ENCODE measurements around the gene C2CD5. TPM values are rescaled to one million over a fixed set of nuclear protein-coding genes. Genes with fewer than 3 reads are reported as not detected.

The C2CD5 gene
- total and polyA plus RNA-seq, 4 donors: 13.4 to 81.2 (median 24.6) TPM

GRCh38 chr12:22416801-22417200 lies 127.5 kb downstream of the C2CD5 start:
- TF ChIP-seq CTCF (IDR thresholded peaks at IDR 0.05; ENCODE audit: control extremely low read depth, extremely low read depth): no peak
- Histone ChIP-seq H3K36me3 (ENCODE audit: control insufficient read depth in 4 of 4, insufficient read depth in 4 of 4, low read length in 4 of 4) (no peaks in the 10 kb centered on the region), H3K9ac (ENCODE audit: insufficient read depth in 1 of 2, low read length in 2 of 2) (no peak overlapping the region), H3K4me3 (no peak overlapping the region), H3K27ac (ENCODE audit: low read depth in 1 of 2, low read length in 1 of 2) (no peak overlapping the region), H3K4me1 (ENCODE audit: control insufficient read depth in 5 of 5, insufficient read depth in 5 of 5, low read length in 5 of 5) (peaks cover 0 to 21% (median 10%) of the 10 kb centered on the region in 5 donors), H3K27me3 (ENCODE audit: control insufficient read depth in 3 of 3, insufficient read depth in 3 of 3, low read length in 2 of 3) (no peaks in the 10 kb centered on the region), H3K9me3 (ENCODE audit: control insufficient read depth in 4 of 4, insufficient read depth in 3 of 4, low read length in 3 of 4) (no peaks in the 10 kb centered on the region)
- no peak for DNase-seq
- ATAC-seq (ENCODE audit: insufficient read depth, low FRiP score): no peak

- 49 to 74% methylated on average over 4 of the region's 4 CpGs for WGBS, 2 donors
- no peak overlapping the region for H3K27ac ChIP-seq (ENCODE audit: low read depth in 1 of 2, low read length in 1 of 2)
- peak in 2 of 3 donors; percentile 74 to 81 for DNase-seq
Measured at GRCh38 chr12:22415342-22416309, 128.7 kb downstream of the C2CD5 start.

GRCh38 chr12:22414742-22415141 lies 129.6 kb downstream of the C2CD5 start:
- Histone ChIP-seq H3K36me3 (ENCODE audit: control insufficient read depth in 4 of 4, insufficient read depth in 4 of 4, low read length in 4 of 4) (no peaks in the 10 kb centered on the region), H3K9me3 (ENCODE audit: control insufficient read depth in 4 of 4, insufficient read depth in 3 of 4, low read length in 3 of 4) (no peaks in the 10 kb centered on the region), H3K27me3 (ENCODE audit: control insufficient read depth in 3 of 3, insufficient read depth in 3 of 3, low read length in 2 of 3) (no peaks in the 10 kb centered on the region), H3K4me3 (no peak overlapping the region), H3K27ac (ENCODE audit: low read depth in 1 of 2, low read length in 1 of 2) (no peak overlapping the region), H3K9ac (ENCODE audit: insufficient read depth in 1 of 2, low read length in 2 of 2) (no peak overlapping the region), H3K4me1 (ENCODE audit: control insufficient read depth in 5 of 5, insufficient read depth in 5 of 5, low read length in 5 of 5) (peaks cover 0 to 23% (median 10%) of the 10 kb centered on the region in 5 donors)
- DNase-seq (no peak), ATAC-seq (ENCODE audit: insufficient read depth, low FRiP score) (no peak)
- WGBS, 2 donors: 89 to 95% methylated on average over 2 of the region's 2 CpGs
- TF ChIP-seq CTCF (IDR thresholded peaks at IDR 0.05; ENCODE audit: control extremely low read depth, extremely low read depth): no peak

More at GRCh38 chr12:22415342-22416309, 128.7 kb downstream of the C2CD5 start:
- Histone ChIP-seq H3K36me3 (ENCODE audit: control insufficient read depth in 4 of 4, insufficient read depth in 4 of 4, low read length in 4 of 4) (no peaks in the 10 kb centered on the region), H3K9ac (ENCODE audit: insufficient read depth in 1 of 2, low read length in 2 of 2) (no peak overlapping the region), H3K4me1 (ENCODE audit: control insufficient read depth in 5 of 5, insufficient read depth in 5 of 5, low read length in 5 of 5) (peaks cover 0 to 21% (median 10%) of the 10 kb centered on the region in 5 donors), H3K9me3 (ENCODE audit: control insufficient read depth in 4 of 4, insufficient read depth in 3 of 4, low read length in 3 of 4) (no peaks in the 10 kb centered on the region), H3K27me3 (ENCODE audit: control insufficient read depth in 3 of 3, insufficient read depth in 3 of 3, low read length in 2 of 3) (no peaks in the 10 kb centered on the region), H3K4me3 (no peak overlapping the region)
- TF ChIP-seq CTCF (IDR thresholded peaks at IDR 0.05; ENCODE audit: control extremely low read depth, extremely low read depth): no peak
- ATAC-seq (ENCODE audit: insufficient read depth, low FRiP score): peak; percentile 62
